Measurements from ENCODE around the gene MID1. TPM values are rescaled to one million over a fixed set of nuclear protein-coding genes. Genes with fewer than 3 reads are reported as not detected.

Gene MID1
- total and polyA plus RNA-seq, 9 of the 15 experiments (the other 6 are each of a cell fraction or from before 2014, with no cell fraction given) = 0.07 to 0.54 (median 0.33) TPM

- ATAC-seq (no peak), DNase-seq (ENCODE audit: extremely low read depth in 1 of 4, low spot score in 3 of 4) (no peak), FAIRE-seq (no peak)
- no peak for TF ChIP-seq AFF1 (IDR thresholded peaks at IDR 0.05; ENCODE audit: low read depth in 1 of 2, partially characterized antibody in 2 of 2)
- TF ChIP-seq KLF16 (IDR thresholded peaks at IDR 0.05) = no peak
- in situ Hi-C loops (cut with MboI) (no loop called here), intact Hi-C loops (cut with micrococcal nuclease) (no loop called here)
- Histone ChIP-seq H3K9me1 (ENCODE audit: control insufficient read depth, insufficient read depth, low read length) (no peaks in the 10 kb centered on the region), H3K36me3 (ENCODE audit: control insufficient read depth, insufficient read depth, low read length) (no peaks in the 10 kb centered on the region), H3K4me1 (replicated peaks in 1 of 2; ENCODE audit: control insufficient read depth in 2 of 2, insufficient read depth in 2 of 2, low read length in 2 of 2) (no peaks in the 10 kb centered on the region), H3K27me3 (ENCODE audit: control insufficient read depth in 2 of 2, insufficient read depth in 2 of 2, low read length in 2 of 2) (no peaks in the 10 kb centered on the region), H2AFZ (ENCODE audit: low read depth, low read length) (no peak overlapping the region), H4K20me1 (replicated peaks; ENCODE audit: control insufficient read depth, insufficient read depth, low read length) (no peaks in the 10 kb centered on the region), H3K79me2 (ENCODE audit: control insufficient read depth, insufficient read depth, low read length) (no peaks in the 10 kb centered on the region), H3K4me2 (ENCODE audit: insufficient read depth, low read length) (no peak overlapping the region), H3K4me3 (no peak overlapping the region), H3K9me3 (replicated peaks; ENCODE audit: control insufficient read depth, insufficient read depth, low read depth, low read length) (no peaks in the 10 kb centered on the region), H3K27ac (ENCODE audit: extremely low read depth, low read depth, low read length) (no peak overlapping the region), H3K9ac (ENCODE audit: insufficient read depth in 1 of 2, low read depth in 2 of 2, low read length in 2 of 2) (no peak overlapping the region)
- no TSS peak for BruUV-seq (replicated peaks)
- CTCF ChIA-PET (ENCODE audit: low intra/inter-chr PET ratio) = no interaction called here
- WGBS (ENCODE audit: insufficient coverage, low coverage, missing lambda C conversion rate) = 0% methylated on average over 1 of the region's 1 CpG
- POLR2A ChIA-PET = no interaction called here
These were observed 93.9 kb downstream of the MID1 start for GRCh38 chrX:10526451-10526850.
